Measurements from ENCODE around the gene PRR35.

Gene PRR35

DNA sequence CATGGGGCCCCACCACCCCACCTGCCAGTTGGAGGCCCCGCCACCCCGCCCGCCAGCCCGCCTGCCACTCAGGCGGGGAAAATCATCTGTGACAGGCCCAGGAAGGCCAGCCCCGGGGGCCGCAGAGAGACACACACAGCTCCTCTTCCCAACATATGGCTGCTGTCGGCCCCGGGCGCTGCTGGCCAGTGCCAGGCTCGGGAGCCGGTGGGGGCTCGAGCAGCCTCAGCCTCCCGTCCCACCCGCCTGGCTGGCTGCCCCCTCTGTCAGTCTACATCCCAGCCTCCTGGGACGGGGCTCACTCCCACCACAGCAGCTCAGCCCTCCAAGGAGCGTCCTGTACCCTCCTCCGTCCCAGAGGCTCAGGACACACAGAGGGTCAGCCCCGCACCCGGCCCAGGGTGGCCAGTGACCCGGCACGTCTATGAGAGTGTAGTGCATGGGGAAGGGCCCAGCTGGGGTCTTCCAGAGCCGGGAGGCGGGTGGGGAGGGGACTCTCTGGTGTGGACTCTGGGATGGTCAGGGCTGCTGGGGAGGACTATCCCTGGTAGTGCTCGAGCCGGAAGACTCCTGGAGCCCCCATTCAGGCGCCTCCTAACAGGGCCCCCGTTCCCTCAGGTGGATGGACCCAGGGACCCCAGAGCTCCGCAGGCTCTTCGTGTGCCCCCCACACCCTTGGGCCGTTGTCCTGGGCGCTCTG lies 3.6 kb upstream of the PRR35 start:
- no peak overlapping the region for H3K27ac ChIP-seq (ENCODE audit: low read depth, low read length)
- peaks cover 2% of the 10 kb centered on the region for H3K36me3 ChIP-seq (ENCODE audit: control insufficient read depth, insufficient read depth, low read length)
- no peak overlapping the region for H3K4me3 ChIP-seq (ENCODE audit: low read length)
- H3K9ac ChIP-seq (ENCODE audit: low read length), result no peak overlapping the region
- H3K27me3 ChIP-seq (ENCODE audit: control insufficient read depth, insufficient read depth, low read length), result peaks cover 19% of the 10 kb centered on the region
- no peaks in the 10 kb centered on the region for H3K4me1 ChIP-seq (ENCODE audit: control insufficient read depth, insufficient read depth, low read length)

DNA sequence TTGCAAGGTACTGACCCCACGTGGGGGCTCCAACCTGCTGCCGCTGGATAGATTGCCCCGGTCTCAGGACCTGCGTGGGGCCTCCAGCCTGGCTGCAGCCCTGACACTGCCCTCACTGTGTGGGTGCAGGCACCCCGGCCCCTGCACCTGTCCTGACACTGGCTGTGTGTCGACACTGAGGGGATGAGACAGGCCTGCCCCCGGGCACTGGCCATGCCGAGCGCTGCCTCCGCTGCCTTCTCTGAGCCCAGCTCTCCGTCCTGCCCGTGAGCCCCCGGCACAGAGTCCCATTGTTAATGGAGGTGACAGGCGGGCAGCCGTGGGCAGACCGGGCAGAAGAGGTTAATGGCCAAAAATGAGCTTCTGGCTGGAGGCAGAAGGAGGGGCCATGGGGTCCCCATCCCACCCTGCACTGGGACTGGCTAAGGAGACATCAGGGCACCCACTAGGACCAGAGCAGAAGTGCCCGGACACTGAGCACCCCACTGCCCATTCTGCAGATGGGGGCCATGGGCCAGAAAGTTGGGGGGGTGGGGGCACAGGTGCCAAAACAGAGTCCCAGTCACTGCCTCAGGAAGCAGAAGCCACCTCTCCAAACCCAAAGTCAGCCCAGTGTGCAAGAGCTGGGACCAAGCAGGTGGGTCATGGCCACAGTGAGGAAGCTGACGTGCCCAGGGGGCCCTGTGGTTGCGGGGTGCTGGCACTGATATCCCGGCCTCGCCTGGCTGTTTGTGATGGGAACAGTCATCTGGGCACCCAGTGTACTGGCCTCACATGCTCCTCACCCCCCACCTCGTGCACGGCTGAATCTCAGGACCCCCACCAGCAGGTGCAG lies 2.5 kb upstream of the PRR35 start:
- H3K36me3 ChIP-seq (ENCODE audit: control insufficient read depth, insufficient read depth, low read length), result no peaks in the 10 kb centered on the region
- H3K4me1 ChIP-seq (ENCODE audit: control insufficient read depth, insufficient read depth, low read length), result no peaks in the 10 kb centered on the region
- H3K27ac ChIP-seq (ENCODE audit: low read depth, low read length), result no peak overlapping the region
- H3K4me3 ChIP-seq (ENCODE audit: low read length), result no peak overlapping the region
- no peak overlapping the region for H3K9ac ChIP-seq (ENCODE audit: low read length)
- H3K27me3 ChIP-seq (ENCODE audit: control insufficient read depth, insufficient read depth, low read length), result peaks cover 19% of the 10 kb centered on the region

DNA sequence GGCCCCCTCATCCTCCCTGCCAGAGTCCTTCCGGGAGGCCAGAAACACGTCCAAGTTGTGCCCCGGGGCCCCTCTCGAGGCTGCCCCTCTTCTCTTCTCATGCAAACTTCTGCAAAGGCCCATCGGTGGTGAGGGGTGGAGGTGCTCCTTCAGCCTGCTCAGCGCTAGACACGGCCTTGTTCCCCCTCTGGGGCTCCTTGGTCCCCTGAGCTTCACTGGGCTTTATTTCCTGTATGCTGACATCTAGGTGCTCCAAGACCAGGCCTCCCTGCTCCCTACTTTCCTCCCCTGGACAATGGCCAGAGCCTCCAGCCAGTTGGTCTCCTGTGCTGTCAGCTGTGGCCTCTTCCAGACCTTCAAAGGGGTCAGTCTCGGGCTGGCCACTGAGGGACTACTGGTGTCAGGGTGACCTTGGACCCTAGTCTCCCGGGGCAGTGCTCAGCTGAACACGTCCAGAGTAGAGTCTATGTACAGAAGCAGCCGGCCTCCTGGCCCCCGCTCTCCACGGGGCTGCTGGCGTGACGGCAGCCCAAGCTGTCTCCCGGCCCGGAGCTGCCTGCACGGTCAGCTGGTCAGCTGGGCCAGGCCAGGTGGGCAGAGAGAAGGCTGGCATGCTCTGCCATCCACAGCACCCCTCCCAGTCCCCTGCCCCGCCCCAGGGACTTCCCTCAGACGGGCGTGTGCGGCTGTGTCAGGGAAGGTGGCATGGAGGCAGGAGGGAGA lies 1.7 kb upstream of the PRR35 start:
- Histone ChIP-seq H3K36me3 (ENCODE audit: control insufficient read depth, insufficient read depth, low read length) (no peaks in the 10 kb centered on the region), H3K27me3 (ENCODE audit: control insufficient read depth, insufficient read depth, low read length) (peaks cover 19% of the 10 kb centered on the region), H3K4me1 (ENCODE audit: control insufficient read depth, insufficient read depth, low read length) (no peaks in the 10 kb centered on the region), H3K27ac (ENCODE audit: low read depth, low read length) (no peak overlapping the region), H3K4me3 (ENCODE audit: low read length) (no peak overlapping the region), H3K9ac (ENCODE audit: low read length) (no peak overlapping the region)

DNA sequence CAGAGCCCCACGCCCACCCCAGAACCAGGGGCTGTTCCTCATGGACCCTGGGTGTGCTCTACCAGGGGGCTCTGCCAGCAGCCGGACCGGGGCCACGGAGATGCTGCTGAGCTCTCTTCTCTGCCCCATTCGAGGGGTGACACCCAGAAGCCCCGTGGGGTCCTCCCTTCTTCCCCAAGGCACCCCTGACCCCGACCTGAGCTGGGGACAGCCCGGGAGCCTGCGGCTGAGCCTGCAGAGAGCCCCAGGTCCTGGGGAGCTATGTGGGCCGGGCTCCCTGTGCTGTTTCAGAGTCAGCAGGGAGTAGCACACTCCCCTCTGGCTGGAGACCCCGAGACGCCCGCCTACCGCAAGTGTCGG lies 1.2 kb upstream of the PRR35 start:
- H3K36me3 ChIP-seq (ENCODE audit: control insufficient read depth, insufficient read depth, low read length), result no peaks in the 10 kb centered on the region
- peaks cover 19% of the 10 kb centered on the region for H3K27me3 ChIP-seq (ENCODE audit: control insufficient read depth, insufficient read depth, low read length)
- no peak overlapping the region for H3K4me3 ChIP-seq (ENCODE audit: low read length)
- no peaks in the 10 kb centered on the region for H3K4me1 ChIP-seq (ENCODE audit: control insufficient read depth, insufficient read depth, low read length)
- H3K27ac ChIP-seq (ENCODE audit: low read depth, low read length), result no peak overlapping the region
- H3K9ac ChIP-seq (ENCODE audit: low read length), result no peak overlapping the region

DNA sequence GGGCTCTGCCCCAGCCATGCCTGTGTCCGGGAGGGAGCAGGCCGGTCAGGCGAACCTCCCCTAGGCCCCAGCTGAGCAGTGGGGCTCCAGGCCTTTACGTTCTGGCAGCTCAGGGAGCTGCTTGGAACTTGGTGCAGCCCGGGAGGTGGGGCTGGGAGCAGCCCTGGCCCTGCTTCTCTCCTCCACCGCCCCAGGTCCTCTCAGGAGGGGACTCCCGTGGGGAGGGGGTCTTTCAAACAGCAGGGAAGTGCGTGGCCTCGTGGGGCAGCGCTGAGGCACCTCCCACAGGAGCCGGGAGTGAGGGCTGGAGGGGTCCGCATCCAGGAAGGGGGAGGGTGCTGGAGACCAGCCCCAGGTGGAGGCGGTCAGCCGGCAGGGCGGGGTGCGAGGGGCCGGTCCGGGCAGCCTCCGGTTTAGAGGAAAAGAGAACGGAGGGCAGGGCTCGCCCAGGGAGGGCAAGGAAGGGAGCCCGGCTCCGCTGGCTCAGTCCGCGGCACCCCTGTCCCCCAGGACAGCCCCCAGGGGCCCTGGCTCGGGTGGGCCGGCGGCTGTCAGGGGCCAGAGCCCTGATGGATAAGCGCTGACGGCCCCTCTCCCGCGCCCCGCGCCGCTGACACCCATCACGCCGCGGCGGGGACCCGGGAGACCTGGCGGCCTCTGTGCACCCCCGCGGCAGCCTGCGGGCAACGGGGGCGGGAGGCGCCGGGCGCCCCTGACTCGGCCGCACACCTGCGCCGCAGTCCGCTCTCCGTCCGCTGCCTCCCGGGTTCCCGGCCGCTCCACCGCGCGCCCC lies 587 bp upstream of the PRR35 start:
- Histone ChIP-seq H3K4me1 (ENCODE audit: control insufficient read depth, insufficient read depth, low read length) (no peaks in the 10 kb centered on the region), H3K4me3 (ENCODE audit: low read length) (no peak overlapping the region), H3K27ac (ENCODE audit: low read depth, low read length) (no peak overlapping the region), H3K36me3 (ENCODE audit: control insufficient read depth, insufficient read depth, low read length) (no peaks in the 10 kb centered on the region), H3K27me3 (ENCODE audit: control insufficient read depth, insufficient read depth, low read length) (peaks cover 19% of the 10 kb centered on the region), H3K9ac (ENCODE audit: low read length) (no peak overlapping the region)

DNA sequence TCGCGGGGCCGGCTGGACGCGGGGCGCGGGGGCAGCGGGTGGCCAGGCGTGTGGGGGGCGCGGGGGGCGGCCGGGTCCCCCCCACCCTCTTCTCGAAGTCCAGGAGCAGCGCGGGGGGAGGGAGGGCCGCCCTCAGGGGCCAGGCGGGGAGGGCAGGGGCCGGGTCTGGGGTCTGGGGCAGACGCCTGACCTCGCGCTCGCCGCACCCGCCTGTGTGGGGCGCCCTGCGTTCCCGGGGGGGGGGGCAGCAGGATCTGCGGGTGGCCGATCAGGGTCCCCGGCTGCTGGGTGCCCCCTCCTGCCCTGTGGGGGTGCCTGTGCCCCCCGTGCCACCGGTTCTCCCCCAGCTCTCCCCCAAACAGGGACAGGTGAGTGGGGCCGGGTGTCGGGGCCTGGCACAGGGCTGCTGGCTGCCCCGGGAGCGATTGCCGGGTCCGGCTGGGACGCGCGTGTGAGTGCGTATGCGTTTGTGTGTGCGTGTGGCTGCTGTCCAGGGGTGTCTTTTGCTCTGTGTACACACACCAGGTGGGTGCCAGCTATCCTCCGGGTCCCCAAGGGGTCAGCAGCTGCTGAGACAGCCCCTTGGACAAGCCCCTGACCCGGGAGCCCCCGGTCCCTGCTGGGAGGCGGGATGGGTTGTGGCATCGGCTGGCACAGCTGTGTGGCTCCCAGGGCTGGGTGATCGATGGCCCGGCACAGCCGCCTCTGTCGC lies 663 bp downstream of the PRR35 start:
- Histone ChIP-seq H3K27me3 (ENCODE audit: control insufficient read depth, insufficient read depth, low read length) (peaks cover 19% of the 10 kb centered on the region), H3K4me3 (ENCODE audit: low read length) (no peak overlapping the region), H3K27ac (ENCODE audit: low read depth, low read length) (no peak overlapping the region), H3K36me3 (ENCODE audit: control insufficient read depth, insufficient read depth, low read length) (no peaks in the 10 kb centered on the region), H3K9ac (ENCODE audit: low read length) (no peak overlapping the region), H3K4me1 (ENCODE audit: control insufficient read depth, insufficient read depth, low read length) (peaks cover 2% of the 10 kb centered on the region)

DNA sequence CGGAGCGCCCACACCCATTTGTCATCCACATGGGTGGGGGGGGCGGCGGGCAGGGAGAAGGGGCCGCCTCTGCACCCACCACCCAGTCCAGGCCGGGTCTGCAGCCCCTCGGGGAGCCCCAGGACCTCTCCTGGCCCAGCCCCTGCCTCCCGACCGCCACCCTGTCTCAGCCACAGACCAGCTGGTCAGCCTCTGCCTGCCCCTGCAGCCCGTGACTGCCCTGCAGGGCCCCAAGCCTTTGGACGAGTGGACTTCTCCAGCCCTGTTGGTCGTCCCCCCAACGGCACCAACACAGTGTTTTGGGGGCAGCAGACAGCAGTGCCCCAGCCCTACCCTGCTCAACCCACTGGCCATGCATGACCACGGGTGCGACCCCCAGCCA lies 1.2 kb downstream of the PRR35 start:
- Histone ChIP-seq H3K9ac (ENCODE audit: low read length) (no peak overlapping the region), H3K36me3 (ENCODE audit: control insufficient read depth, insufficient read depth, low read length) (no peaks in the 10 kb centered on the region), H3K27ac (ENCODE audit: low read depth, low read length) (no peak overlapping the region), H3K4me3 (ENCODE audit: low read length) (no peak overlapping the region), H3K4me1 (ENCODE audit: control insufficient read depth, insufficient read depth, low read length) (peaks cover 4% of the 10 kb centered on the region), H3K27me3 (ENCODE audit: control insufficient read depth, insufficient read depth, low read length) (peaks cover 19% of the 10 kb centered on the region)

DNA sequence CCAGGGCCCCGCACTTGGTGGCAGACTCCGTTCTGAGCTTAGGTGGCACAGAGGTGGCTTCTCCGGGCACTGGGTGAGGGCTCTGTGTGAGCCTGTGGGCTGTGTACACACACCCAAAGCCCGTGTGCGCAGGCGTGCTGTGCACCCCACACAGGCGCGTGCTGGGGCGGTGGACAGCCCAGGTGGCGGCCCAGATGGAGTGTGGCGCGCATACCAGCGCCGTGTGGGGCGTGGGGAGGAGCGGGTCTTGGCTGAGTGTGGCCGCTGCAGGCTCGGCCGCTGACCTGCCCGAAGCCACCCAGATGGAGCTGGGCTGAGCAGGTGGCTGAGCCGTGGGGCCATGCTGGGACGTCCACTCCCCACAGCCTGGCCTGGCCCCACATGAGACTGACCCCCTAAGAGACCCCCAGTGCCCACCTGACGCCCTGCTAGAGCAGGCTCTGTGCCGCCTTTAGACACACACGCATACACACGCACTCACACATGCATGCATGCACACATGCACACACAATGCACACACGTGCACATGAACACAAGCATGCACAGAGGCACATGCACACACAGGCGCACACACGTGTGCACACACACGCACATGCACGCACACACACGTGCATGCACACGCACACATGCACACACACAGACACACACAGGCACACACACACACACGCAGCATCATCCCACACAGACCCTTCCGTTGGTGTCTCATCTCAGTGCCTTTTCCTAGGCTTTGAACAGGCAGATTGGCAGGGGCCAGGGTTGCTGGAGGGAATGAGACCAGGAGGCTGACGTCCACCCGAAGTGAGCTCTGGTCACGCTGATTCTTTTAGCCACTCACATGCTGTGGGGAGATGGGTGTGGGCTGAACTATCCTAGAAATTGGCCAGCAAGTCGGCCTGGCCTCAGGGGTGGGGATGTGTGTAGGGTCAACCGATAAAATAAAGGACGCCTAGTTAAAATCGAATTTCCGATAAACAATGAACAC lies 2.1 kb downstream of the PRR35 start:
- no peak overlapping the region for H3K27ac ChIP-seq (ENCODE audit: low read depth, low read length)
- H3K27me3 ChIP-seq (ENCODE audit: control insufficient read depth, insufficient read depth, low read length), result peaks cover 19% of the 10 kb centered on the region
- H3K4me3 ChIP-seq (ENCODE audit: low read length), result no peak overlapping the region

DNA sequence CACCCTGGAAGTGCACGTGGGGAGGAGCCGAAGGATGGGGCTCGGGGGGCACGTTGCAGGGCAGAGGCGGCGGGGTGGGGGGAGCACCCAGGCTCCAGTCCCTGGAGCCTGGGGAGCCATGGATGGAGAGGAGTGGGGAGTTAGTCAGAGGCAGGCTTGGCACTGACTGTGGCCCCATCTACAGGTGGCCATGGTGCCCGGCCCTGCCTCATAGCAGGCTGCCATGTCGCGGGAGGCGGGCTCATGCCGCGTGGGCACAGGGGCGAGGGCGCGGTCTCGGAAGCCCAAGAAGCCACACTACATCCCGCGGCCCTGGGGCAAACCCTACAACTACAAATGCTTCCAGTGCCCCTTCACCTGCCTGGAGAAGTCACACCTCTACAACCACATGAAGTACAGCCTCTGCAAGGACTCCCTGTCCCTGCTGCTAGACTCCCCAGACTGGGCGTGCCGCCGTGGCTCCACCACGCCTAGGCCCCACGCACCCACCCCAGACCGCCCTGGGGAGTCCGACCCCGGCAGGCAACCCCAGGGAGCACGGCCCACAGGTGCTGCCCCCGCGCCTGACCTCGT lies 3.0 kb downstream of the PRR35 start:
- H3K36me3 ChIP-seq (ENCODE audit: control insufficient read depth, insufficient read depth, low read length), result no peaks in the 10 kb centered on the region
- no peak overlapping the region for H3K4me3 ChIP-seq (ENCODE audit: low read length)
- no peak overlapping the region for H3K9ac ChIP-seq (ENCODE audit: low read length)
- H3K4me1 ChIP-seq (ENCODE audit: control insufficient read depth, insufficient read depth, low read length), result peaks cover 4% of the 10 kb centered on the region
- H3K27ac ChIP-seq (ENCODE audit: low read depth, low read length), result no peak overlapping the region
- H3K27me3 ChIP-seq (ENCODE audit: control insufficient read depth, insufficient read depth, low read length), result peaks cover 19% of the 10 kb centered on the region

More for the DNA sequence above, 2.1 kb downstream of the PRR35 start:
- no peaks in the 10 kb centered on the region for H3K36me3 ChIP-seq (ENCODE audit: control insufficient read depth, insufficient read depth, low read length)
- H3K4me1 ChIP-seq (ENCODE audit: control insufficient read depth, insufficient read depth, low read length), result peaks cover 4% of the 10 kb centered on the region
- no peak overlapping the region for H3K9ac ChIP-seq (ENCODE audit: low read length)

DNA sequence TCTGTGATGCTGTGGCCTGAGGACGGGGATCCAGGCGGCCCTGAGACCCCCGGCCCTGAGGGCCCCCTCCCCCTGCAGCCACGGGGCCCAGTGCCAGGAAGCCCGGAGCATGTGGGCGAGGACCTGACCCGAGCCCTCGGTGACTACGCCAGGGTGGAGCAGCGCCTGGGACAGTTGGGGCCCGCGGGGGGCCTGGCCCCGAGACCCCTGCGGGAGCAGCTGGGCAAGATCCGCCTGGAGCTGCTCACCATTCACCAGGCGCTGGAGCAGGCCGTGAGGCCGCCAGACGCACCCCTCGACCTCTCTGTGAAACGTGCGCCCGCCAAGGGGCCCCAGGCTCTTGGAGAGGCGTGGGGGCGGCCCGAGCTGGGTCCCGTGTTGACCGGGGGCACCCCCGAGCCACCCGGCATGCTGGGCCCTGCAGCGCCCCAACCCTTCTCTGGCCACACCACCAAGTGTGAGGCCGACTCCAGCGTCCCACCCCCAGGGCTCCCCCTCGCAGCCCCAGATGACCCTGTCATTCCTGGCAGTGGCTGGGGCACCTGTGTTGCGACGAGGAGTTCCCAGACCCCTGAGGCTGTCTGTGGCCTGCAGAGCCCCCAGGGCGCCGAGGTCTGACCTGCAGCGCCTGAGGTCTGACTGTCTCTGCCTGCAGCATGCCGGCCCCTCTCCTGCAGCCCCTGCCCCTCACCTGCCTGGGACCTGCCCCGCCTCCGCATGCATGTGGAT lies 4.7 kb downstream of the PRR35 start:
- Histone ChIP-seq H3K9ac (ENCODE audit: low read length) (no peak overlapping the region), H3K4me1 (ENCODE audit: control insufficient read depth, insufficient read depth, low read length) (peaks cover 8% of the 10 kb centered on the region), H3K27me3 (ENCODE audit: control insufficient read depth, insufficient read depth, low read length) (peaks cover 8% of the 10 kb centered on the region), H3K27ac (ENCODE audit: low read depth, low read length) (no peak overlapping the region), H3K36me3 (ENCODE audit: control insufficient read depth, insufficient read depth, low read length) (no peaks in the 10 kb centered on the region), H3K4me3 (ENCODE audit: low read length) (no peak overlapping the region)
